ENCODE data around the gene OTUD7B. TPM values are rescaled to one million over a fixed set of nuclear protein-coding genes. Genes with fewer than 3 reads are reported as not detected.

Gene OTUD7B
- total RNA-seq, 3 donors from 2014 or later (not counting 1 experiment from before 2014, with no cell fraction given): 10.6 to 19.6 (median 12.3) TPM

- Mint-ChIP-seq H3K4me3 (no peak overlapping the region), H3K27me3 (ENCODE audit: low read depth in 2 of 2) (peaks cover 3 to 7% of the 10 kb centered on the region in 2 donors), H3K36me3 (no peaks in the 10 kb centered on the region), H3K9me3 (no peaks in the 10 kb centered on the region), H3K27ac (no peak overlapping the region), H3K4me1 (peaks cover 0 to 8% of the 10 kb centered on the region in 2 donors)
- H3K4me3 ChIP-seq (ENCODE audit: low read length): no peak overlapping the region
- intact Hi-C loops (cut with micrococcal nuclease): no loop called here
- ATAC-seq (no peak), DNase-seq (no peak)
- H3K36me3 ChIP-seq (ENCODE audit: control insufficient read depth, insufficient read depth, low read length): no peaks in the 10 kb centered on the region
- TF ChIP-seq CTCF (IDR thresholded peaks at IDR 0.05): no peak
- no peak overlapping the region for H3K27ac ChIP-seq (ENCODE audit: low read length)
- peaks cover 7% of the 10 kb centered on the region for H3K4me1 ChIP-seq (ENCODE audit: control insufficient read depth, insufficient read depth, low read length)
- H3K27me3 ChIP-seq (ENCODE audit: control insufficient read depth, insufficient read depth, low read length): no peaks in the 10 kb centered on the region
- H3K9me3 ChIP-seq (ENCODE audit: control insufficient read depth, insufficient read depth, low read length): no peaks in the 10 kb centered on the region
Observed at GRCh38 chr1:149937759-149938158, 72.8 kb downstream of the OTUD7B start.

GRCh38 chr1:149936992-149937705, 73.4 kb downstream of the OTUD7B start:
- Histone ChIP-seq H3K9me3 (ENCODE audit: control insufficient read depth, insufficient read depth, low read length) (no peaks in the 10 kb centered on the region), H3K36me3 (ENCODE audit: control insufficient read depth, insufficient read depth, low read length) (no peaks in the 10 kb centered on the region), H3K27ac (ENCODE audit: low read length) (no peak overlapping the region), H3K27me3 (ENCODE audit: control insufficient read depth, insufficient read depth, low read length) (no peaks in the 10 kb centered on the region), H3K4me3 (ENCODE audit: low read length) (no peak overlapping the region), H3K4me1 (ENCODE audit: control insufficient read depth, insufficient read depth, low read length) (peaks cover 7% of the 10 kb centered on the region)
- WGBS (ENCODE audit: insufficient coverage): 95% methylated on average over 5 of the region's 8 CpGs
- no peak overlapping the region for H3K4me3 Mint-ChIP-seq
- peaks cover 3 to 7% of the 10 kb centered on the region in 2 donors for H3K27me3 Mint-ChIP-seq (ENCODE audit: low read depth in 2 of 2)
- no peaks in the 10 kb centered on the region for H3K36me3 Mint-ChIP-seq
- peaks cover 0 to 8% of the 10 kb centered on the region in 2 donors for H3K4me1 Mint-ChIP-seq
- ATAC-seq (no peak), DNase-seq (no peak)
- TF ChIP-seq CTCF (IDR thresholded peaks at IDR 0.05): no peak
- H3K27ac Mint-ChIP-seq: no peak overlapping the region
- intact Hi-C loops (cut with micrococcal nuclease): no loop called here
- H3K9me3 Mint-ChIP-seq: no peaks in the 10 kb centered on the region

- H3K4me1 ChIP-seq (ENCODE audit: control insufficient read depth, insufficient read depth, low read length): peaks cover 7% of the 10 kb centered on the region
- no peaks in the 10 kb centered on the region for H3K9me3 ChIP-seq (ENCODE audit: control insufficient read depth, insufficient read depth, low read length)
- no peak within 1 kb of the TSS for H3K4me3 ChIP-seq (ENCODE audit: low read length)
- Mint-ChIP-seq H3K27me3 (ENCODE audit: low read depth in 2 of 2) (peaks cover 9 to 13% of the 10 kb centered on the region in 2 donors), H3K9me3 (no peaks in the 10 kb centered on the region), H3K36me3 (no peaks in the 10 kb centered on the region), H3K4me3 (no peak within 1 kb of the TSS), H3K4me1 (peaks cover 0 to 8% of the 10 kb centered on the region in 2 donors), H3K27ac (no peak within 1 kb of the TSS)
- intact Hi-C loops (cut with micrococcal nuclease): no loop called here
- H3K27me3 ChIP-seq (ENCODE audit: control insufficient read depth, insufficient read depth, low read length): no peaks in the 10 kb centered on the region
- no peak for ATAC-seq
- no peak for DNase-seq
- H3K36me3 ChIP-seq (ENCODE audit: control insufficient read depth, insufficient read depth, low read length): no peaks in the 10 kb centered on the region
- 82% methylated on average over 15 of the region's 18 CpGs for WGBS (ENCODE audit: insufficient coverage)
- no peak within 1 kb of the TSS for H3K27ac ChIP-seq (ENCODE audit: low read length)
- TF ChIP-seq CTCF (IDR thresholded peaks at IDR 0.05): no peak
Observed at GRCh38 chr1:149936170-149936991, 74.1 kb downstream of the OTUD7B start, which contains the start of gene MTMR11. TSS of gene MTMR11 (minus strand) at chr1:149936879. CDS start at chr1:149936647, 232 bp downstream.

Data from natural killer cell (primary cell).